DOHH2 (cell line): ENCODE results near the gene RIMOC1.
A peak's percentile ranks its signal among the peaks of the same experiment; 100 is the strongest.

Source experiments
- EZH2phosphoT487 ChIP-seq: fragments of 200-600 bp; sonication (generic); IDR thresholded peaks from 2 replicates; pipeline ENCODE4 v1.6.1; 2017; ENCODE audit warnings: borderline replicate concordance, mild to moderate bottlenecking, antibody characterized with exemption, low read length, moderate library complexity, mixed read lengths
- TF ChIP-seq, protein P1 (sequence below): fragments of 200-600 bp; sonication (generic); IDR thresholded peaks from one replicate; pipeline ENCODE4 v1.5.1; 2014; ENCODE audit warnings: antibody characterized with exemption, mild to moderate bottlenecking, low read depth, low read length; ENCODE audit not compliant: poor library complexity, severe bottlenecking

- TF ChIP-seq, protein P1, sequence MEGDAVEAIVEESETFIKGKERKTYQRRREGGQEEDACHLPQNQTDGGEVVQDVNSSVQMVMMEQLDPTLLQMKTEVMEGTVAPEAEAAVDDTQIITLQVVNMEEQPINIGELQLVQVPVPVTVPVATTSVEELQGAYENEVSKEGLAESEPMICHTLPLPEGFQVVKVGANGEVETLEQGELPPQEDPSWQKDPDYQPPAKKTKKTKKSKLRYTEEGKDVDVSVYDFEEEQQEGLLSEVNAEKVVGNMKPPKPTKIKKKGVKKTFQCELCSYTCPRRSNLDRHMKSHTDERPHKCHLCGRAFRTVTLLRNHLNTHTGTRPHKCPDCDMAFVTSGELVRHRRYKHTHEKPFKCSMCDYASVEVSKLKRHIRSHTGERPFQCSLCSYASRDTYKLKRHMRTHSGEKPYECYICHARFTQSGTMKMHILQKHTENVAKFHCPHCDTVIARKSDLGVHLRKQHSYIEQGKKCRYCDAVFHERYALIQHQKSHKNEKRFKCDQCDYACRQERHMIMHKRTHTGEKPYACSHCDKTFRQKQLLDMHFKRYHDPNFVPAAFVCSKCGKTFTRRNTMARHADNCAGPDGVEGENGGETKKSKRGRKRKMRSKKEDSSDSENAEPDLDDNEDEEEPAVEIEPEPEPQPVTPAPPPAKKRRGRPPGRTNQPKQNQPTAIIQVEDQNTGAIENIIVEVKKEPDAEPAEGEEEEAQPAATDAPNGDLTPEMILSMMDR: peak; percentile 72
- TF ChIP-seq EZH2phosphoT487: no peak
These were observed 47.3 kb upstream of the RIMOC1 start for GRCh38 chr5:41856644-41857491.
